ENCODE results near the gene SH3RF3. TPM values are rescaled to one million over a fixed set of nuclear protein-coding genes. Genes with fewer than 3 reads are reported as not detected.

SH3RF3 gene
- total and polyA plus RNA-seq, 2 of the 13 experiments (the other 11 are each of a cell fraction or from before 2014, with no cell fraction given) = 0.04 TPM; not detected in 1

DNA sequence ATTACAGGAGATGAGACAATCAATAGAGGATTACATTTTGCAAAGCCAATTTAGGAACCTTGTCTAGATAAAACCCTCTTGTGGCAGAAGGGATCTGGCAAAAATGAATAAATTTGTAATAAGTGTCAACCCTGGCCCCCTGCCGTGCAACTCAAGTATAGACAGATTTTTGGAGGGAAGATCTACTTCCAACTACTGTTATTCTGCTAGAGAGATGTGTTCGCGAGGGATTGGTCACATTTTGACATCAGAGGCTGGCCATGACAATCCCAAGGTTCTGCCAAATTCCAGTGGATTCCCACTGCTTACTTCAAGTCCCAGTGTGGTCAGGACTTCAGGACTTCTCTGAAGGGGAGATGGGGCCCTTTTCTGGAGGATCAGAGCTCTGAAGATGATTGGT is 192.6 kb downstream of the SH3RF3 start (continued):
- TF ChIP-seq, protein P1, sequence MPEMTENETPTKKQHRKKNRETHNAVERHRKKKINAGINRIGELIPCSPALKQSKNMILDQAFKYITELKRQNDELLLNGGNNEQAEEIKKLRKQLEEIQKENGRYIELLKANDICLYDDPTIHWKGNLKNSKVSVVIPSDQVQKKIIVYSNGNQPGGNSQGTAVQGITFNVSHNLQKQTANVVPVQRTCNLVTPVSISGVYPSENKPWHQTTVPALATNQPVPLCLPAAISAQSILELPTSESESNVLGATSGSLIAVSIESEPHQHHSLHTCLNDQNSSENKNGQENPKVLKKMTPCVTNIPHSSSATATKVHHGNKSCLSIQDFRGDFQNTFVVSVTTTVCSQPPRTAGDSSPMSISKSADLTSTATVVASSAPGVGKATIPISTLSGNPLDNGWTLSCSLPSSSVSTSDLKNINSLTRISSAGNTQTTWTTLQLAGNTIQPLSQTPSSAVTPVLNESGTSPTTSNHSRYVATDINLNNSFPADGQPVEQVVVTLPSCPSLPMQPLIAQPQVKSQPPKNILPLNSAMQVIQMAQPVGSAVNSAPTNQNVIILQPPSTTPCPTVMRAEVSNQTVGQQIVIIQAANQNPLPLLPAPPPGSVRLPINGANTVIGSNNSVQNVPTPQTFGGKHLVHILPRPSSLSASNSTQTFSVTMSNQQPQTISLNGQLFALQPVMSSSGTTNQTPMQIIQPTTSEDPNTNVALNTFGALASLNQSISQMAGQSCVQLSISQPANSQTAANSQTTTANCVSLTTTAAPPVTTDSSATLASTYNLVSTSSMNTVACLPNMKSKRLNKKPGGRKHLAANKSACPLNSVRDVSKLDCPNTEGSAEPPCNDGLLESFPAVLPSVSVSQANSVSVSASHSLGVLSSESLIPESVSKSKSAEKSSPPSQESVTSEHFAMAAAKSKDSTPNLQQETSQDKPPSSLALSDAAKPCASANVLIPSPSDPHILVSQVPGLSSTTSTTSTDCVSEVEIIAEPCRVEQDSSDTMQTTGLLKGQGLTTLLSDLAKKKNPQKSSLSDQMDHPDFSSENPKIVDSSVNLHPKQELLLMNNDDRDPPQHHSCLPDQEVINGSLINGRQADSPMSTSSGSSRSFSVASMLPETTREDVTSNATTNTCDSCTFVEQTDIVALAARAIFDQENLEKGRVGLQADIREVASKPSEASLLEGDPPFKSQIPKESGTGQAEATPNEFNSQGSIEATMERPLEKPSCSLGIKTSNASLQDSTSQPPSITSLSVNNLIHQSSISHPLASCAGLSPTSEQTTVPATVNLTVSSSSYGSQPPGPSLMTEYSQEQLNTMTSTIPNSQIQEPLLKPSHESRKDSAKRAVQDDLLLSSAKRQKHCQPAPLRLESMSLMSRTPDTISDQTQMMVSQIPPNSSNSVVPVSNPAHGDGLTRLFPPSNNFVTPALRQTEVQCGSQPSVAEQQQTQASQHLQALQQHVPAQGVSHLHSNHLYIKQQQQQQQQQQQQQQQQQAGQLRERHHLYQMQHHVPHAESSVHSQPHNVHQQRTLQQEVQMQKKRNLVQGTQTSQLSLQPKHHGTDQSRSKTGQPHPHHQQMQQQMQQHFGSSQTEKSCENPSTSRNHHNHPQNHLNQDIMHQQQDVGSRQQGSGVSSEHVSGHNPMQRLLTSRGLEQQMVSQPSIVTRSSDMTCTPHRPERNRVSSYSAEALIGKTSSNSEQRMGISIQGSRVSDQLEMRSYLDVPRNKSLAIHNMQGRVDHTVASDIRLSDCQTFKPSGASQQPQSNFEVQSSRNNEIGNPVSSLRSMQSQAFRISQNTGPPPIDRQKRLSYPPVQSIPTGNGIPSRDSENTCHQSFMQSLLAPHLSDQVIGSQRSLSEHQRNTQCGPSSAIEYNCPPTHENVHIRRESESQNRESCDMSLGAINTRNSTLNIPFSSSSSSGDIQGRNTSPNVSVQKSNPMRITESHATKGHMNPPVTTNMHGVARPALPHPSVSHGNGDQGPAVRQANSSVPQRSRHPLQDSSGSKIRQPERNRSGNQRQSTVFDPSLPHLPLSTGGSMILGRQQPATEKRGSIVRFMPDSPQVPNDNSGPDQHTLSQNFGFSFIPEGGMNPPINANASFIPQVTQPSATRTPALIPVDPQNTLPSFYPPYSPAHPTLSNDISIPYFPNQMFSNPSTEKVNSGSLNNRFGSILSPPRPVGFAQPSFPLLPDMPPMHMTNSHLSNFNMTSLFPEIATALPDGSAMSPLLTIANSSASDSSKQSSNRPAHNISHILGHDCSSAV (CRISPR knock-in tag; IDR thresholded peaks at IDR 0.05; ENCODE audit: borderline replicate concordance) = no peak
- TF ChIP-seq ZNF790 (CRISPR knock-in tag; IDR thresholded peaks at IDR 0.05; ENCODE audit: borderline replicate concordance) = no peak
- no peak for TF ChIP-seq SMC3 (IDR thresholded peaks at IDR 0.05; ENCODE audit: low read length)
- TF ChIP-seq, protein P2, sequence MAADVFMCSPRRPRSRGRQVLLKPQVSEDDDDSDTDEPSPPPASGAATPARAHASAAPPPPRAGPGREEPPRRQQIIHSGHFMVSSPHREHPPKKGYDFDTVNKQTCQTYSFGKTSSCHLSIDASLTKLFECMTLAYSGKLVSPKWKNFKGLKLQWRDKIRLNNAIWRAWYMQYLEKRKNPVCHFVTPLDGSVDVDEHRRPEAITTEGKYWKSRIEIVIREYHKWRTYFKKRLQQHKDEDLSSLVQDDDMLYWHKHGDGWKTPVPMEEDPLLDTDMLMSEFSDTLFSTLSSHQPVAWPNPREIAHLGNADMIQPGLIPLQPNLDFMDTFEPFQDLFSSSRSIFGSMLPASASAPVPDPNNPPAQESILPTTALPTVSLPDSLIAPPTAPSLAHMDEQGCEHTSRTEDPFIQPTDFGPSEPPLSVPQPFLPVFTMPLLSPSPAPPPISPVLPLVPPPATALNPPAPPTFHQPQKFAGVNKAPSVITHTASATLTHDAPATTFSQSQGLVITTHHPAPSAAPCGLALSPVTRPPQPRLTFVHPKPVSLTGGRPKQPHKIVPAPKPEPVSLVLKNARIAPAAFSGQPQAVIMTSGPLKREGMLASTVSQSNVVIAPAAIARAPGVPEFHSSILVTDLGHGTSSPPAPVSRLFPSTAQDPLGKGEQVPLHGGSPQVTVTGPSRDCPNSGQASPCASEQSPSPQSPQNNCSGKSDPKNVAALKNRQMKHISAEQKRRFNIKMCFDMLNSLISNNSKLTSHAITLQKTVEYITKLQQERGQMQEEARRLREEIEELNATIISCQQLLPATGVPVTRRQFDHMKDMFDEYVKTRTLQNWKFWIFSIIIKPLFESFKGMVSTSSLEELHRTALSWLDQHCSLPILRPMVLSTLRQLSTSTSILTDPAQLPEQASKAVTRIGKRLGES (CRISPR knock-in tag; IDR thresholded peaks at IDR 0.05; ENCODE audit: borderline replicate concordance) = no peak
- no peak for TF ChIP-seq REPIN1 (CRISPR knock-in tag; IDR thresholded peaks at IDR 0.05; ENCODE audit: borderline replicate concordance, low read depth)
- TF ChIP-seq, protein P3, sequence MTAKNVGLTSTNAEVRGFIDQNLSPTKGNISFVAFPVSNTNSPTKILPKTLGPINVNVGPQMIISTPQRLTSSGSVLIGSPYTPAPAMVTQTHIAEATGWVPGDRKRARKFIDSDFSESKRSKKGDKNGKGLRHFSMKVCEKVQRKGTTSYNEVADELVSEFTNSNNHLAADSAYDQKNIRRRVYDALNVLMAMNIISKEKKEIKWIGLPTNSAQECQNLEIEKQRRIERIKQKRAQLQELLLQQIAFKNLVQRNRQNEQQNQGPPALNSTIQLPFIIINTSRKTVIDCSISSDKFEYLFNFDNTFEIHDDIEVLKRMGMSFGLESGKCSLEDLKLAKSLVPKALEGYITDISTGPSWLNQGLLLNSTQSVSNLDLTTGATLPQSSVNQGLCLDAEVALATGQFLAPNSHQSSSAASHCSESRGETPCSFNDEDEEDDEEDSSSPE (CRISPR knock-in tag; IDR thresholded peaks at IDR 0.05) = no peak
- TF ChIP-seq, protein P4, sequence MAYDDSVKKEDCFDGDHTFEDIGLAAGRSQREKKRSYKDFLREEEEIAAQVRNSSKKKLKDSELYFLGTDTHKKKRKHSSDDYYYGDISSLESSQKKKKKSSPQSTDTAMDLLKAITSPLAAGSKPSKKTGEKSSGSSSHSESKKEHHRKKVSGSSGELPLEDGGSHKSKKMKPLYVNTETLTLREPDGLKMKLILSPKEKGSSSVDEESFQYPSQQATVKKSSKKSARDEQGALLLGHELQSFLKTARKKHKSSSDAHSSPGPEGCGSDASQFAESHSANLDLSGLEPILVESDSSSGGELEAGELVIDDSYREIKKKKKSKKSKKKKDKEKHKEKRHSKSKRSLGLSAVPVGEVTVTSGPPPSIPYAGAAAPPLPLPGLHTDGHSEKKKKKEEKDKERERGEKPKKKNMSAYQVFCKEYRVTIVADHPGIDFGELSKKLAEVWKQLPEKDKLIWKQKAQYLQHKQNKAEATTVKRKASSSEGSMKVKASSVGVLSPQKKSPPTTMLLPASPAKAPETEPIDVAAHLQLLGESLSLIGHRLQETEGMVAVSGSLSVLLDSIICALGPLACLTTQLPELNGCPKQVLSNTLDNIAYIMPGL (CRISPR knock-in tag; IDR thresholded peaks at IDR 0.05; ENCODE audit: borderline replicate concordance in 1 of 2, low read depth in 1 of 2) = no peak
